SJSA1 (cell line): ENCODE results near the gene SMIM12. TPM values are rescaled to one million over a fixed set of nuclear protein-coding genes. Genes with fewer than 3 reads are reported as not detected.

Experiments used
- DNase-seq, 2 experiments: peaks; one replicate each; pipeline ENCODE4 v3.0.0-alpha.2; 2015 to 2020; ENCODE audit warnings: low spot score in 2 of 2, low read depth in 1 of 2
- H3K27ac ChIP-seq: fragments of 250-450 bp; sonication (Bioruptor Pico); 2 replicates; pipeline ENCODE4 v1.5.1; 2020; ENCODE audit warnings: mild to moderate bottlenecking, moderate library complexity
- H3K27me3 ChIP-seq: fragments of 250-450 bp; sonication (Bioruptor Pico); replicated peaks from 2 replicates; pipeline ENCODE4 v1.5.1; 2020; ENCODE audit warnings: mild to moderate bottlenecking, moderate library complexity
- H3K36me3 ChIP-seq: fragments of 250-450 bp; sonication (Bioruptor Pico); 2 replicates; pipeline ENCODE4 v1.5.1; 2020; ENCODE audit warnings: mild to moderate bottlenecking
- H3K4me1 ChIP-seq: fragments of 250-450 bp; sonication (Bioruptor Pico); replicated peaks from 2 replicates; pipeline ENCODE4 v1.6.1; 2021; ENCODE audit warnings: mild to moderate bottlenecking
- H3K4me3 ChIP-seq: fragments of 250-450 bp; sonication (Bioruptor Pico); 2 replicates; pipeline ENCODE4 v1.5.1; 2020; ENCODE audit warnings: mild to moderate bottlenecking
- H3K9me3 ChIP-seq: fragments of 250-450 bp; sonication (Bioruptor Pico); replicated peaks from 2 replicates; pipeline ENCODE4 v1.5.1; 2020; ENCODE audit warnings: mild to moderate bottlenecking
- total RNA-seq: library from RNA; depleted of rRNA; stranded (reverse); fragments of >200 nt; shearing (Covaris generic); gene quantifications from 2 replicates; pipeline ENCODE4 v1.2.3, GENCODE V29; 2014

The SMIM12 gene
- total RNA-seq, 1 experiment from 2014 or later = 41.5 TPM

GRCh38 chr1:34845131-34845901 lies 14.2 kb downstream of the SMIM12 start:
- no peak for DNase-seq
- Histone ChIP-seq H3K4me1 (peaks cover 6% of the 10 kb centered on the region; the same call in 1 of the 2 replicates), H3K27me3 (no peaks in the 10 kb centered on the region), H3K36me3 (peaks cover 7% of the 10 kb centered on the region; the same call in 1 of the 2 replicates), H3K9me3 (no peaks in the 10 kb centered on the region), H3K4me3 (no peak overlapping the region), H3K27ac (no peak overlapping the region)

GRCh38 chr1:34844252-34844634 lies 15.3 kb downstream of the SMIM12 start:
- Histone ChIP-seq H3K27me3 (no peaks in the 10 kb centered on the region), H3K9me3 (no peaks in the 10 kb centered on the region), H3K27ac (no peak overlapping the region), H3K36me3 (peaks cover 4% of the 10 kb centered on the region; the same call in 1 of the 2 replicates), H3K4me3 (no peak overlapping the region), H3K4me1 (peaks cover 6% of the 10 kb centered on the region; the same call in 1 of the 2 replicates)
- peak in 1 of 2 experiments; percentile 25 for DNase-seq

- H3K9me3 ChIP-seq = no peaks in the 10 kb centered on the region
- H3K36me3 ChIP-seq = no peaks in the 10 kb centered on the region
- DNase-seq = no peak
- H3K27ac ChIP-seq = no peak overlapping the region
- H3K4me3 ChIP-seq = no peak overlapping the region
- H3K4me1 ChIP-seq = peaks cover 6% of the 10 kb centered on the region; the same call in 1 of the 2 replicates
- no peaks in the 10 kb centered on the region for H3K27me3 ChIP-seq
Observed at GRCh38 chr1:34843392-34844251, 15.9 kb downstream of the SMIM12 start.

DNA sequence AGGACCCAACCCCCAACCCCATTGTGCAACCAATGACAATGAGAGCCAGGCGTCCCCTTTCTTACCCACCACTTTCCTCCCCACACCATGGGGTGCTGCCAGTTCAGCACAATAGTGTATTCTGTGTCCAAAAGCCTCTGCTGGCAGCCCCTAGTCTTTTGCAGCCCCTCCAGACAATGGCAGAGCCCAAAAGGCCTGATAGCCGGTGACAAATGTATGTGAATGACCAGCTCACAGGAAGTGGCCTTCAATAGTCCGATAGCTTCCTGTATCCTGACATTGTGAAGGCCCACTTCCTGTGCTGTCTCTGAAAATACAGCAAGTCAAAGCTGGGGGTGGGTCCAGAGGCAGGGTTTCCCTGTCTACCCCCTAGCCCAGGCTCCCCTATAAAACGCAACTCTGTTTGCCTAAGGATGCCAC lies 16.6 kb downstream of the SMIM12 start:
- H3K36me3 ChIP-seq = no peaks in the 10 kb centered on the region

DNA sequence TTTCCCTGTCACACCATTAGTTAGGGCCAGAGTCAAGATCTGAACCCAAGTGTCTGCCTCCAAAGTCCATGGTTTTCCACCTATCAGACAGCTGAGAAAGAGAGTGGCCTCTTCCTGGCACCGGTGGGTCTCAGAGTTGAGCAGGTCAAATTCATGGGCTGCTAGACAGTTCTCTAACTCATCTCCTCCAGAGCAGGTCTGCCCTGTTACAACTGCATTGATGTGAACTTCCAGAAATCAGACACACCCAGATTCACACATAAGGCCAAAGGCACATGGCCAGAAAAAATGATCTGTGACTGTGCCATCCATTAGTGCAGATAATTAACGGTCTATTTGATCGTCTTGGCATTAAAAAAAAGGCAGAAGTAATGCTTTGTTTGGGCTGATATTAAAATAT lies 17.5 kb downstream of the SMIM12 start:
- Histone ChIP-seq H3K36me3 (no peaks in the 10 kb centered on the region), H3K27me3 (no peaks in the 10 kb centered on the region), H3K4me1 (peaks cover 6% of the 10 kb centered on the region; the same call in 1 of the 2 replicates), H3K9me3 (no peaks in the 10 kb centered on the region), H3K4me3 (no peak overlapping the region), H3K27ac (no peak overlapping the region)
- DNase-seq = no peak

More for the DNA sequence above, 16.6 kb downstream of the SMIM12 start:
- no peak overlapping the region for H3K4me3 ChIP-seq
- no peak for DNase-seq
- H3K4me1 ChIP-seq = peaks cover 6% of the 10 kb centered on the region; the same call in 1 of the 2 replicates
- H3K27me3 ChIP-seq = no peaks in the 10 kb centered on the region
- no peak overlapping the region for H3K27ac ChIP-seq
- no peaks in the 10 kb centered on the region for H3K9me3 ChIP-seq

DNA sequence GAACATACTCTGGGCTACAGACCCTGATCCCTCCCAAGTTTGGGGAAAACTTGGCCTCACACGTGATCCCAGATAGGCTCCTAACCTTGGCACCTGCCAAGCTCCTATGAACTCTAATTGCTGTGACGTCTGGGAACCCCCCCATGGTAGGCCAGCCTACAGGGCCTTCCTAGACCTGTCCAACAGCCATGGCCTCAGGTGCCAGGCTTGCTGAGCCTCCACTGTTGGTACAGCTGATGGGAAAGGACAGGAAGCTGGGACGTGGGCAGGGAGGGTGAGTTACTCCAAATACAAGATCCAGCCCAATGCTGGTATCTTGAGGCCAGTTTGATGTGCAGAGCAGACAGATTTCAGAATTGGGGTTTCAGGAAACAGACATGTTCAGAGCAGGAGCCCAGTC lies 19.1 kb downstream of the SMIM12 start:
- H3K4me1 ChIP-seq = peaks cover 6% of the 10 kb centered on the region; the same call in 1 of the 2 replicates
- H3K9me3 ChIP-seq = no peaks in the 10 kb centered on the region
- no peak overlapping the region for H3K4me3 ChIP-seq
- no peaks in the 10 kb centered on the region for H3K27me3 ChIP-seq
- H3K27ac ChIP-seq = no peak overlapping the region
- H3K36me3 ChIP-seq = no peaks in the 10 kb centered on the region
- no peak for DNase-seq

DNA sequence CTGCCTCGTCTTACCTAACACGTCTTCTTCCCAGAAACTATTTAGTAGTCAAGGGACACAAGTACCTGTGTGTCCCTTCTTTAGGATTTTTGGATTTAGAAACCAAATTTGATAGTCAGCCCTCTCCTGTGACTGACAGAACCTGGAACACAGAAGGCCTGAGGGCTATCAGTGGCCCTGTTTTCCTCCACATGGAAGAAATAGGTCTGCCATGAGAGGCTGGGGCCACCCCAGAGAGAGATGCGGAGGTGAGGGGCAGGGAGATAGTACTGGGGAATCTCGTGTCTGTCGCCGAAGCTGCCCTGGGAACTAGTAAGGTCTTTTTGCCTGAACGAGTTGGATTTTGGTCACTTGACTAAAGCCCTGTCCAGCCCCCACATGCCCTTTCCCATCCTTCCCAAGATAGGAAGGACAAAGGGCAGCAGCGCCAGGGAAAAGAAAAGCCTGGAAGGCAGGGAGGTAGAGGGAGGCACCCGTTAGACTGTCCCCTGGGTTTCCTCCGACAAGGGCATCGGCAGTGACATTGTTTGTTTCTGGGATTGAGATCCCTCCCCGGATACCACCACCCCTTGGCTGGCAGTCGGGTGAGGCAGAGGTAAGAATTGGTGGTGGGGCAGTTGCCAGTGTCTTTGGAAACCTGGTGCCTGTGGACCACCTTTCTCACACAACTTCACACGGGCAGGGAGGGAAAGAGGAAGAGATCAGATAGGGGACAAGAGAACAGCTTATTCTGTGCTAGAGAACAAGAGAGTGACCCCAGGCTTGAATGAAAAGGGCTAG lies 19.8 kb downstream of the SMIM12 start:
- Histone ChIP-seq H3K36me3 (no peaks in the 10 kb centered on the region), H3K9me3 (no peaks in the 10 kb centered on the region), H3K27me3 (no peaks in the 10 kb centered on the region), H3K4me1 (peaks cover 6% of the 10 kb centered on the region; the same call in 1 of the 2 replicates), H3K4me3 (no peak overlapping the region), H3K27ac (no peak overlapping the region)
- DNase-seq = peak in 1 of 2 experiments; percentile 31

DNA sequence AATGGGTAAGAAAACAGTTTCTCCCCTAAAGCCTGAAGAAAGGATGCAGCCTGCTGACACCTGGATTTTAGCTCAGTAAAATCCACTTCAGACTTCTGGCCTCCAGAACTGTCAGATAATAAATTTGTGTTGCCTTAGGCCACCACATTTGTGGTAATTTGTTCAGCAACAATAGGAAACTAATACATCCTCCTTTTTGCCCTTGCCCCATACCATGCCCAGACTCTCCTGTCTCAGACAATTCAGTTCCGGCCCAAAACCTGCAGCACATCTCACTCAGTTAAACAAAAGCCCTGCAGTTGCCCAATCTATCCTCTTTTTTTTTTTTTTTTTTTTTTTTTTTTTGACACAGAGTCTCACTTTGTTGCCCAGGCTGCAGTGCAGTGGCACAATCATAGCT lies 25.8 kb downstream of the SMIM12 start:
- no peak overlapping the region for H3K4me3 ChIP-seq
- H3K27ac ChIP-seq = no peak overlapping the region
- peak in 1 of 2 experiments; percentile 10 for DNase-seq
- no peaks in the 10 kb centered on the region for H3K36me3 ChIP-seq
- no peaks in the 10 kb centered on the region for H3K4me1 ChIP-seq
- H3K27me3 ChIP-seq = no peaks in the 10 kb centered on the region
- no peaks in the 10 kb centered on the region for H3K9me3 ChIP-seq

GRCh38 chr1:34831721-34832246 lies 27.8 kb downstream of the SMIM12 start:
- Histone ChIP-seq H3K4me1 (no peaks in the 10 kb centered on the region), H3K27me3 (no peaks in the 10 kb centered on the region), H3K9me3 (no peaks in the 10 kb centered on the region), H3K27ac (no peak overlapping the region), H3K36me3 (no peaks in the 10 kb centered on the region), H3K4me3 (no peak overlapping the region)
- DNase-seq = peak in 1 of 2 experiments; percentile 22

GRCh38 chr1:34829250-34829649 lies 30.3 kb downstream of the SMIM12 start:
- no peaks in the 10 kb centered on the region for H3K4me1 ChIP-seq
- no peaks in the 10 kb centered on the region for H3K27me3 ChIP-seq
- H3K9me3 ChIP-seq = no peaks in the 10 kb centered on the region
- peak in 1 of 2 experiments; percentile 28 for DNase-seq
- H3K36me3 ChIP-seq = no peaks in the 10 kb centered on the region
- H3K27ac ChIP-seq = no peak overlapping the region
- no peak overlapping the region for H3K4me3 ChIP-seq

DNA sequence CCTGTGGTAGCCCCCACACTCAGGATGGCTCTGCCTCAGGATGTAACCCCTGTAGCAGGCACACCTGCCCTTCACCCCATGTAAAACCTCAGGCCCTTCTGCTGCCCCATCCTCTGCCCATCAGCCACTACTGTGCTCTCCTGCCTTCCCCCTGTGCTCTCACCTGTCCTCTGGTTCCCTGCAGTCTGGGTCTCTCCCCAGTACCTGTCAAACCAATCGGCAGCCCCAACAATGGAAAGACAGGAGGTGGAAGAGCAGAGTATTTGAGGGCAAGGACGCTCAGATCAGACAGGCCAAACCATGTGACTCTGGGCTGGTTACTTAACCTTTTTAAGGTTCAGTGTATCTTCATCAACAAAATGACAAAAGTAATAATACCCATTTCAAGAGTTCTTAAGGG lies 30.9 kb downstream of the SMIM12 start:
- peak in 1 of 2 experiments; percentile 26 for DNase-seq
- H3K27me3 ChIP-seq = no peaks in the 10 kb centered on the region
- no peaks in the 10 kb centered on the region for H3K36me3 ChIP-seq
- no peaks in the 10 kb centered on the region for H3K9me3 ChIP-seq
- no peak overlapping the region for H3K4me3 ChIP-seq
- H3K27ac ChIP-seq = no peak overlapping the region
- no peaks in the 10 kb centered on the region for H3K4me1 ChIP-seq

GRCh38 chr1:34827341-34827941 lies 32.1 kb downstream of the SMIM12 start:
- H3K27ac ChIP-seq = no peak overlapping the region

More at GRCh38 chr1:34827341-34827941, 32.1 kb downstream of the SMIM12 start:
- H3K4me3 ChIP-seq = no peak overlapping the region
- no peaks in the 10 kb centered on the region for H3K4me1 ChIP-seq
- no peaks in the 10 kb centered on the region for H3K27me3 ChIP-seq
- DNase-seq = no peak
- H3K36me3 ChIP-seq = no peaks in the 10 kb centered on the region
- H3K9me3 ChIP-seq = no peaks in the 10 kb centered on the region
